SK-N-MC (cell line): Measurements from ENCODE around the gene PRKD3.

Experiments used
- EZH2 ChIP-seq: fragments of 200-600 bp; sonication (generic); IDR thresholded peaks from one replicate; pipeline ENCODE4 v1.6.1; 2017; ENCODE audit warnings: antibody characterized with exemption
- FOXP2 ChIP-seq: optimal IDR thresholded peaks from 2 replicates; pipeline ENCODE3; 2011; ENCODE audit warnings: mild to moderate bottlenecking, moderate library complexity; ENCODE audit not compliant: insufficient read depth; ENCODE audit errors: extremely low read length, control extremely low read depth
- POLR2AphosphoS5 ChIP-seq: IDR thresholded peaks from 2 replicates; pipeline ENCODE4 v1.6.1; 2012; ENCODE audit warnings: mild to moderate bottlenecking, low read depth, low read length, borderline replicate concordance

DNA sequence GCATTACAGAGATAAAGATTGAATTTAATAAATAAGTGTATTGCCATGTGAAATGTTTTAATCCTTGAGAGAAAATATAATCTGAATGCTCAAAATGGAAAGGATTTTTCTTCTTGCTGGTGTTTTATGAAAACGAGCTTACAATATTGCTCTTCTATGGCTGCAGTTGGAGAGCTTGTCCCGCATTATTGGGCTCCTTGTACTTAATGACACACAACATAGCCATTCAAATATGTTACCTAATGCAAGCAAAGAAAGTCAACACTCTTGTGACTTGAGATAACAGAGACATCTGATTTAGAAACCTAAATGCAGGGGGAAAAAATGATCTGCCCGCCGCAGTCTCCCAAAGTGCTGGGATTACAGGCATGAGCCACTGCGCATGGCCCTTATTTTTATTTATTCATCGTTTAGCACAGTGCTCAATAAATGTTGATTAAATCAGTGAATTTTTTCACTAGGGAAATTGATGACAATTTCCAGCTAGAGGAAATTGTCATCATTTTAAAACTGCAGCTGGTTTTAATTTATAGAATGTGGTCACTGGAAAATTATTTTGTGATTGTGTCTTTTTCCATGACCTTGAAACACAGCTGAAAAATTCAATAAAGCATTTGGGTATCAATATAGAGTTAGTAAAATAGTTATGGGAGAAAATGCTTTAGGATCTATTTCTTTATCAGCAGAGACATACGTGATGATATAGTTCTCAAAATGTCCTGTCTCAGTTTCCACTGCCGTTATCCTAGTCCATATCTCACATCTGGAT lies 2.4 kb upstream of the PRKD3 start:
- TF ChIP-seq POLR2AphosphoS5 = no peak
- no peak for TF ChIP-seq EZH2
- TF ChIP-seq FOXP2 = no peak
